SK-N-SH treated with all-trans-retinoic acid at 6 μM for 48 hours (cell line): ENCODE data around the gene TREX2.

Experiments
- BACH2 ChIP-seq: fragments of 250-450 bp; sonication (Bioruptor Pico); IDR thresholded peaks from 2 replicates; pipeline ENCODE4 v1.9.0; 2021; ENCODE audit warnings: mild to moderate bottlenecking, borderline replicate concordance
- ISL1 ChIP-seq: fragments of 250-450 bp; sonication (Bioruptor Pico); IDR thresholded peaks from 2 replicates; pipeline ENCODE4 v2.1.2; 2022; ENCODE audit warnings: mild to moderate bottlenecking, moderate library complexity
- PPARA ChIP-seq: fragments of 250-450 bp; sonication (Bioruptor Pico); IDR thresholded peaks from 2 replicates; pipeline ENCODE4 v1.5.0; 2020; ENCODE audit warnings: mild to moderate bottlenecking, borderline replicate concordance
- SNAI2 ChIP-seq: fragments of 250-450 bp; sonication (Bioruptor Pico); IDR thresholded peaks from 2 replicates; pipeline ENCODE4 v1.5.0; 2020; ENCODE audit warnings: mild to moderate bottlenecking, moderate library complexity
- TCF4 ChIP-seq: fragments of 250-450 bp; sonication (Bioruptor Pico); IDR thresholded peaks from 2 replicates; pipeline ENCODE4 v1.8.0; 2021; ENCODE audit warnings: mild to moderate bottlenecking, moderate library complexity, borderline replicate concordance
- ZFP3 ChIP-seq: fragments of 250-450 bp; sonication (Bioruptor Pico); IDR thresholded peaks from 2 replicates; pipeline ENCODE4 v1.5.0; 2020; ENCODE audit warnings: mild to moderate bottlenecking, moderate library complexity
- ZNF565 ChIP-seq: fragments of 450-650 bp; formaldehyde crosslinking; conservative IDR thresholded peaks from 2 replicates; pipeline ENCODE4 v1.5.0; 2020; ENCODE audit warnings: low read depth, mild to moderate bottlenecking, moderate library complexity
- ZNF8 ChIP-seq: fragments of 450-650 bp; formaldehyde crosslinking; IDR thresholded peaks from 2 replicates; pipeline ENCODE4 v1.5.0; 2020; ENCODE audit warnings: mild to moderate bottlenecking, moderate library complexity
- TF ChIP-seq, protein P1 (sequence below): fragments of 250-450 bp; sonication (Bioruptor Pico); IDR thresholded peaks from 2 replicates; pipeline ENCODE4 v1.5.1; 2020; ENCODE audit warnings: low read depth, mild to moderate bottlenecking, moderate library complexity
- TF ChIP-seq, protein P2 (sequence below): fragments of 250-450 bp; sonication (Bioruptor Pico); IDR thresholded peaks from 2 replicates; pipeline ENCODE4 v1.8.0; 2021; ENCODE audit warnings: low read depth, mild to moderate bottlenecking, moderate library complexity, borderline replicate concordance
- TF ChIP-seq, protein P3 (sequence below): fragments of 250-450 bp; sonication (Bioruptor Pico); IDR thresholded peaks from 2 replicates; pipeline ENCODE4 v1.5.0; 2020; ENCODE audit warnings: mild to moderate bottlenecking, moderate library complexity
- TF ChIP-seq, protein P4 (sequence below): fragments of 250-450 bp; sonication (Bioruptor Pico); IDR thresholded peaks from 2 replicates; pipeline ENCODE4 v1.8.0; 2020; ENCODE audit warnings: mild to moderate bottlenecking, moderate library complexity, borderline replicate concordance
- TF ChIP-seq, protein P5 (sequence below): fragments of 250-450 bp; sonication (Bioruptor Pico); IDR thresholded peaks from 2 replicates; pipeline ENCODE4 v1.5.1; 2021; ENCODE audit warnings: mild to moderate bottlenecking, moderate library complexity

DNA sequence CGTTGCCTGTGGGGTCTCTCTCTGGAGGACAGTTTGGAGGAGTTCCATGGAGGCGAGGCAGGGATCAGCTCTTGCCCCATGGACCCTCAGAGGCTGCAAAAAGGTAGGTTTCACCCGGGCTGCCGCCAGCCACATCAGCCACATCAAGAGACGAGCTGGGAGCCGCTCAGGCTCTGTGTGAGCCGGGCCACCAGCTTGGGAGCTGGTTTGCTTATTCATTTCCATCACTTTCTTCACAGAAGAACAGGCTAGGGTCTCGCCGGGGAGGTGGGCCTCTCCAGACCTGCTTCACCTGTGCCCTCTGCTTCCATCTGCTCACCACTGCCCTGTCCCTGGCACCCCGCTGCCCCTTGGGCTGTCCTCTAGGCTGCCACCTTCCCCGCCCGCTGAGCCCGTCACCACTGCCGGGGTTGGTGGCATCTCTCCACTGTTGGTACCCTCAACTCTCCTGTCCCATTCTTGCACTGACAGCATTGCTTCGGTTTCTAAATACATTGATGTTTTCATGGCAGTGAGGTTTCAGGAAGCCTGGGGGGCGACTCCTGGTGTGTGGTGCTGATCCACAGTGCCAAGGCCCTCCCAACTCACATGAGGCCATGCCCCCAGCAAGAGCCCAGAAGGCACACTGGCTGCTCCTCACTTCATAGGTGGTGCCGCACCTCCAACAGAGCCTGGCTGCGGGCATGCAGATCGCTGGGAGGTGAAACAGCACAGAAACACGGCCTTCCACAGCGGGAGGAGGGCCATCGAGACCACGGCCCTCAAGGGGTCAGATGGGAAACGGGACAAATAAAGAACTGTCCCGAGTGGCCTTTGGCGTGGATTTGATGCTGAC, 4.5 kb upstream of the TREX2 start:
- no peak for TF ChIP-seq PPARA
- TF ChIP-seq, protein P1, sequence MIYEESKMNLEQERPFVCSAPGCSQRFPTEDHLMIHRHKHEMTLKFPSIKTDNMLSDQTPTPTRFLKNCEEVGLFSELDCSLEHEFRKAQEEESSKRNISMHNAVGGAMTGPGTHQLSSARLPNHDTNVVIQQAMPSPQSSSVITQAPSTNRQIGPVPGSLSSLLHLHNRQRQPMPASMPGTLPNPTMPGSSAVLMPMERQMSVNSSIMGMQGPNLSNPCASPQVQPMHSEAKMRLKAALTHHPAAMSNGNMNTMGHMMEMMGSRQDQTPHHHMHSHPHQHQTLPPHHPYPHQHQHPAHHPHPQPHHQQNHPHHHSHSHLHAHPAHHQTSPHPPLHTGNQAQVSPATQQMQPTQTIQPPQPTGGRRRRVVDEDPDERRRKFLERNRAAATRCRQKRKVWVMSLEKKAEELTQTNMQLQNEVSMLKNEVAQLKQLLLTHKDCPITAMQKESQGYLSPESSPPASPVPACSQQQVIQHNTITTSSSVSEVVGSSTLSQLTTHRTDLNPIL (CRISPR knock-in tag), result no peak
- no peak for TF ChIP-seq BACH2
- TF ChIP-seq, protein P2, sequence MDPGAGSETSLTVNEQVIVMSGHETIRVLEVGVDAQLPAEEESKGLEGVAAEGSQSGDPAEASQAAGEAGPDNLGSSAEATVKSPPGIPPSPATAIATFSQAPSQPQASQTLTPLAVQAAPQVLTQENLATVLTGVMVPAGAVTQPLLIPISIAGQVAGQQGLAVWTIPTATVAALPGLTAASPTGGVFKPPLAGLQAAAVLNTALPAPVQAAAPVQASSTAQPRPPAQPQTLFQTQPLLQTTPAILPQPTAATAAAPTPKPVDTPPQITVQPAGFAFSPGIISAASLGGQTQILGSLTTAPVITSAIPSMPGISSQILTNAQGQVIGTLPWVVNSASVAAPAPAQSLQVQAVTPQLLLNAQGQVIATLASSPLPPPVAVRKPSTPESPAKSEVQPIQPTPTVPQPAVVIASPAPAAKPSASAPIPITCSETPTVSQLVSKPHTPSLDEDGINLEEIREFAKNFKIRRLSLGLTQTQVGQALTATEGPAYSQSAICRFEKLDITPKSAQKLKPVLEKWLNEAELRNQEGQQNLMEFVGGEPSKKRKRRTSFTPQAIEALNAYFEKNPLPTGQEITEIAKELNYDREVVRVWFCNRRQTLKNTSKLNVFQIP (CRISPR knock-in tag), result no peak
- TF ChIP-seq TCF4 (CRISPR knock-in tag), result no peak
- TF ChIP-seq ZFP3 (CRISPR knock-in tag), result no peak
- TF ChIP-seq, protein P3, sequence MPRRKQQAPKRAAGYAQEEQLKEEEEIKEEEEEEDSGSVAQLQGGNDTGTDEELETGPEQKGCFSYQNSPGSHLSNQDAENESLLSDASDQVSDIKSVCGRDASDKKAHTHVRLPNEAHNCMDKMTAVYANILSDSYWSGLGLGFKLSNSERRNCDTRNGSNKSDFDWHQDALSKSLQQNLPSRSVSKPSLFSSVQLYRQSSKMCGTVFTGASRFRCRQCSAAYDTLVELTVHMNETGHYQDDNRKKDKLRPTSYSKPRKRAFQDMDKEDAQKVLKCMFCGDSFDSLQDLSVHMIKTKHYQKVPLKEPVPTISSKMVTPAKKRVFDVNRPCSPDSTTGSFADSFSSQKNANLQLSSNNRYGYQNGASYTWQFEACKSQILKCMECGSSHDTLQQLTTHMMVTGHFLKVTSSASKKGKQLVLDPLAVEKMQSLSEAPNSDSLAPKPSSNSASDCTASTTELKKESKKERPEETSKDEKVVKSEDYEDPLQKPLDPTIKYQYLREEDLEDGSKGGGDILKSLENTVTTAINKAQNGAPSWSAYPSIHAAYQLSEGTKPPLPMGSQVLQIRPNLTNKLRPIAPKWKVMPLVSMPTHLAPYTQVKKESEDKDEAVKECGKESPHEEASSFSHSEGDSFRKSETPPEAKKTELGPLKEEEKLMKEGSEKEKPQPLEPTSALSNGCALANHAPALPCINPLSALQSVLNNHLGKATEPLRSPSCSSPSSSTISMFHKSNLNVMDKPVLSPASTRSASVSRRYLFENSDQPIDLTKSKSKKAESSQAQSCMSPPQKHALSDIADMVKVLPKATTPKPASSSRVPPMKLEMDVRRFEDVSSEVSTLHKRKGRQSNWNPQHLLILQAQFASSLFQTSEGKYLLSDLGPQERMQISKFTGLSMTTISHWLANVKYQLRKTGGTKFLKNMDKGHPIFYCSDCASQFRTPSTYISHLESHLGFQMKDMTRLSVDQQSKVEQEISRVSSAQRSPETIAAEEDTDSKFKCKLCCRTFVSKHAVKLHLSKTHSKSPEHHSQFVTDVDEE (CRISPR knock-in tag), result no peak
- TF ChIP-seq ISL1 (CRISPR knock-in tag), result no peak
- TF ChIP-seq, protein P4, sequence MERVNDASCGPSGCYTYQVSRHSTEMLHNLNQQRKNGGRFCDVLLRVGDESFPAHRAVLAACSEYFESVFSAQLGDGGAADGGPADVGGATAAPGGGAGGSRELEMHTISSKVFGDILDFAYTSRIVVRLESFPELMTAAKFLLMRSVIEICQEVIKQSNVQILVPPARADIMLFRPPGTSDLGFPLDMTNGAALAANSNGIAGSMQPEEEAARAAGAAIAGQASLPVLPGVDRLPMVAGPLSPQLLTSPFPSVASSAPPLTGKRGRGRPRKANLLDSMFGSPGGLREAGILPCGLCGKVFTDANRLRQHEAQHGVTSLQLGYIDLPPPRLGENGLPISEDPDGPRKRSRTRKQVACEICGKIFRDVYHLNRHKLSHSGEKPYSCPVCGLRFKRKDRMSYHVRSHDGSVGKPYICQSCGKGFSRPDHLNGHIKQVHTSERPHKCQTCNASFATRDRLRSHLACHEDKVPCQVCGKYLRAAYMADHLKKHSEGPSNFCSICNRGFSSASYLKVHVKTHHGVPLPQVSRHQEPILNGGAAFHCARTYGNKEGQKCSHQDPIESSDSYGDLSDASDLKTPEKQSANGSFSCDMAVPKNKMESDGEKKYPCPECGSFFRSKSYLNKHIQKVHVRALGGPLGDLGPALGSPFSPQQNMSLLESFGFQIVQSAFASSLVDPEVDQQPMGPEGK, result no peak
- TF ChIP-seq ZNF8 (CRISPR knock-in tag), result no peak
- TF ChIP-seq, protein P5, sequence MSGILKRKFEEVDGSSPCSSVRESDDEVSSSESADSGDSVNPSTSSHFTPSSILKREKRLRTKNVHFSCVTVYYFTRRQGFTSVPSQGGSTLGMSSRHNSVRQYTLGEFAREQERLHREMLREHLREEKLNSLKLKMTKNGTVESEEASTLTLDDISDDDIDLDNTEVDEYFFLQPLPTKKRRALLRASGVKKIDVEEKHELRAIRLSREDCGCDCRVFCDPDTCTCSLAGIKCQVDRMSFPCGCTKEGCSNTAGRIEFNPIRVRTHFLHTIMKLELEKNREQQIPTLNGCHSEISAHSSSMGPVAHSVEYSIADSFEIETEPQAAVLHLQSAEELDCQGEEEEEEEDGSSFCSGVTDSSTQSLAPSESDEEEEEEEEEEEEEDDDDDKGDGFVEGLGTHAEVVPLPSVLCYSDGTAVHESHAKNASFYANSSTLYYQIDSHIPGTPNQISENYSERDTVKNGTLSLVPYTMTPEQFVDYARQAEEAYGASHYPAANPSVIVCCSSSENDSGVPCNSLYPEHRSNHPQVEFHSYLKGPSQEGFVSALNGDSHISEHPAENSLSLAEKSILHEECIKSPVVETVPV (CRISPR knock-in tag), result no peak
- TF ChIP-seq SNAI2, result no peak
- no peak for TF ChIP-seq ZNF565 (CRISPR knock-in tag)
